ENCODE measurements around the gene MIPEP.

The MIPEP gene

GRCh38 chr13:23699271-23699670 lies 189.9 kb downstream of the MIPEP start:
- Histone ChIP-seq H3K4me1 (ENCODE audit: control insufficient read depth, low read depth, low read length) (no peaks in the 10 kb centered on the region), H2BK120ac (ENCODE audit: low read depth, low read length) (no peak overlapping the region), H3K4me2 (ENCODE audit: low read length) (no peak overlapping the region), H3K4me3 (ENCODE audit: low read length) (no peak overlapping the region), H3K56ac (ENCODE audit: low read length) (no peak overlapping the region), H4K5ac (ENCODE audit: low read length) (no peak overlapping the region), H2BK15ac (replicated peaks; ENCODE audit: low read depth) (no peak overlapping the region), H4K8ac (ENCODE audit: low read depth, low read length) (no peak overlapping the region), H2AK5ac (ENCODE audit: low read length) (no peak overlapping the region), H3K23ac (ENCODE audit: low read length) (no peak overlapping the region), H3K27ac (ENCODE audit: low read depth, low read length) (no peak overlapping the region), H3K79me1 (ENCODE audit: low read length) (no peaks in the 10 kb centered on the region), H3K4ac (ENCODE audit: low read depth, low read length) (no peak overlapping the region), H3K18ac (ENCODE audit: low read length) (no peak overlapping the region), H3K79me2 (ENCODE audit: control insufficient read depth, insufficient read depth, low read length) (no peaks in the 10 kb centered on the region), H3K9ac (ENCODE audit: low read length) (no peak overlapping the region), H3K27me3 (ENCODE audit: insufficient read depth, low read length, poor library complexity) (no peaks in the 10 kb centered on the region), H2BK5ac (ENCODE audit: low read length) (no peak overlapping the region), H3K36me3 (ENCODE audit: control insufficient read depth, insufficient read depth, low read length) (no peaks in the 10 kb centered on the region)
- no peak for DNase-seq
- WGBS (ENCODE audit: extremely low coverage, insufficient coverage, low lambda C conversion rate), result no CpG with 5 or more reads among the region's 2 CpGs

DNA sequence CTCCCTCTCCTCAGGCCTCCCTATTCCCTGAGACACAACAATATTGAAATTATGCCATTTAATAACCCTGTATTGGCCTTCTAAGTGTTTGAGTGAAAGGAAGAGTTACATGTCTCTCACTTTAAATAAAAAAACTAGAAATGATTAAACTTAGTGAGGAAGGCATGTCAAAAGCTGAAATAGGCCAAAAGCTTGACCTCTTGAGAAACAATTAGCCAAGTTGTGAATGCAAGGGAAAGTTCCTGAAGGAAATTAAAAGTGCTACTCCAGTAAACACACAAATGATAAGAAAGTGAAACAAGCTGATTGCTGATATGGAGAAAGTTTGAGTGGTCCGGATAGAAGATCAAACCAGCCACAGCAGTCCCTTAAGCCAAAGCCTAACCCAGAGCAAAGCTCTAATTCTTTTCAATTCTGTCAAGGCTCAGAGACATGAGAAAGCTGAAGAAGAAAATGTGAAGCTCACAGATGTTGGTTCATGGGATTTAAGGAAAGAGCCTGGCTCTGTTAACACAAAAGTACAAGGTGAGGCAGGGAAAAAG lies 191.4 kb downstream of the MIPEP start:
- Histone ChIP-seq H3K18ac (ENCODE audit: low read length) (no peak overlapping the region), H3K36me3 (ENCODE audit: control insufficient read depth, insufficient read depth, low read length) (no peaks in the 10 kb centered on the region), H4K5ac (ENCODE audit: low read length) (no peak overlapping the region), H3K4ac (ENCODE audit: low read depth, low read length) (no peak overlapping the region), H3K4me2 (ENCODE audit: low read length) (no peak overlapping the region), H3K9ac (ENCODE audit: low read length) (no peak overlapping the region), H3K23ac (ENCODE audit: low read length) (no peak overlapping the region), H3K27me3 (ENCODE audit: insufficient read depth, low read length, poor library complexity) (no peaks in the 10 kb centered on the region), H2AK5ac (ENCODE audit: low read length) (no peak overlapping the region), H3K79me2 (ENCODE audit: control insufficient read depth, insufficient read depth, low read length) (no peaks in the 10 kb centered on the region), H2BK5ac (ENCODE audit: low read length) (no peak overlapping the region), H4K8ac (ENCODE audit: low read depth, low read length) (no peak overlapping the region), H3K4me3 (ENCODE audit: low read length) (no peak overlapping the region), H3K4me1 (ENCODE audit: control insufficient read depth, low read depth, low read length) (no peaks in the 10 kb centered on the region), H2BK15ac (replicated peaks; ENCODE audit: low read depth) (no peak overlapping the region), H3K56ac (ENCODE audit: low read length) (no peak overlapping the region), H3K79me1 (ENCODE audit: low read length) (no peaks in the 10 kb centered on the region), H2BK120ac (ENCODE audit: low read depth, low read length) (no peak overlapping the region), H3K27ac (ENCODE audit: low read depth, low read length) (no peak overlapping the region)
- WGBS (ENCODE audit: extremely low coverage, insufficient coverage, low lambda C conversion rate), result no CpG with 5 or more reads among the region's 1 CpG
- DNase-seq, result no peak

DNA sequence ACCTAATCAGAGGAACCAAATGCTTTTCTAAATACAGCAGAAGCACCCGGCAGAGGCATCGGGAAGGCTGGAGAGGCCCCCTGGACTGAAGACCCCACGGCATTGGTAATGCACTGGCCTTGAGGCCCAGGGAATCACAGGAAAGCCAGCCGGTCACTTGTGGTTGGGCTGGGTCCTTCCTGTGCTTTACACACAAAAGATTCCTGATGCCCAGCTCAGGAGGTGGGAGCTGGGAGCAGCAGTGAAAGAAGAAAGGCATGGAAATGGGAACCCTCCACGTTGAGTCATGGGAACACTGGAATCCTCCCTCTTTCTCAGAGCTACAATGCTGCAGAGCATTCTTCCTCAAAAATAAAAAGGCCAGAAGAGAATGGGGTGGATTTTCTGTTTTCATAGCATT lies 192.6 kb downstream of the MIPEP start:
- H2AK5ac ChIP-seq (ENCODE audit: low read length), result no peak overlapping the region
- no peaks in the 10 kb centered on the region for H3K79me2 ChIP-seq (ENCODE audit: control insufficient read depth, insufficient read depth, low read length)
- DNase-seq, result peak; percentile 58
- no peaks in the 10 kb centered on the region for H3K36me3 ChIP-seq (ENCODE audit: control insufficient read depth, insufficient read depth, low read length)
- no CpG with 5 or more reads among the region's 5 CpGs for WGBS (ENCODE audit: extremely low coverage, insufficient coverage, low lambda C conversion rate)
- no peak overlapping the region for H3K56ac ChIP-seq (ENCODE audit: low read length)
- H3K4ac ChIP-seq (ENCODE audit: low read depth, low read length), result no peak overlapping the region
- no peak overlapping the region for H3K18ac ChIP-seq (ENCODE audit: low read length)
- no peak overlapping the region for H4K5ac ChIP-seq (ENCODE audit: low read length)
- H3K27ac ChIP-seq (ENCODE audit: low read depth, low read length), result no peak overlapping the region
- no peak overlapping the region for H2BK15ac ChIP-seq (replicated peaks; ENCODE audit: low read depth)
- H3K4me1 ChIP-seq (ENCODE audit: control insufficient read depth, low read depth, low read length), result no peaks in the 10 kb centered on the region
- no peaks in the 10 kb centered on the region for H3K27me3 ChIP-seq (ENCODE audit: insufficient read depth, low read length, poor library complexity)
- no peak overlapping the region for H2BK120ac ChIP-seq (ENCODE audit: low read depth, low read length)
- no peak overlapping the region for H3K4me3 ChIP-seq (ENCODE audit: low read length)
- H3K79me1 ChIP-seq (ENCODE audit: low read length), result no peaks in the 10 kb centered on the region
- H4K8ac ChIP-seq (ENCODE audit: low read depth, low read length), result no peak overlapping the region
- no peak overlapping the region for H3K4me2 ChIP-seq (ENCODE audit: low read length)
- H2BK5ac ChIP-seq (ENCODE audit: low read length), result no peak overlapping the region
- H3K9ac ChIP-seq (ENCODE audit: low read length), result no peak overlapping the region
- no peak overlapping the region for H3K23ac ChIP-seq (ENCODE audit: low read length)

DNA sequence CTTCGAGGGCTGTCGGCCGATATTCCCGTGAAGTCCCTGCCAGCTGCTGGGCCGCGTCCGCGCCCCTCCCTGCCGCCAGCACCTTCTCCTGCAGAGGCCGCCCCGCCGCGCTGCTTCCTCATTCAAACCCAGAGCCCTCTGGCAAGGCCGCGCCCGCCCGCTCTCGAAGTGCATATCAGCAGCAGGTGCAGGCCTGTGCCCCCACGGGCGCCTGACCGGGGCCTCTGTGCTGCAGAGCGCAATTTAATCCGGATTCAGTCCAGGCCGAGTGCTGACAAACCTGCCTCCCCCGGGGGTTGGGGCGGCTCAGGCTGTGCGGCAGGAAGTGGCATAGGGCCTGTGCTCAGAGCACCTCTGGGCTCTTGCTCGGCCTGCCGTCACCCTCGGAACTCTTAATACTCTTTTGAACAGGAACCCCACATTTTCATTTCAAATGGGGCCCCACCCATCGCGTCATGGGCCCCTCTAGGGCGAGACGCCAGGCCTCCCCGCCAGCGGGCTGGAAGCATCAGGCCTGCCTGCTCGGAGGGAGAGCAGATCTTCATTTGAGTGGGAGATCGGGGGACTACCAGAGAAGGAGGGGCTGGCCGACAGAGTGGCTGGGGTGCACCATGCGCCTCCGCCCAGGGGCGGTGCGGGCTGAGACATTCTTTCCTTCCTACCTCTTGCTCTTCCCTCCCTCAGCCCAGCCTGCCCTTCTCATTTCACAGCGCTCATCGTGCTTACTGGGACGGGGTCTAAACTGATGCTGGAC lies 193.3 kb downstream of the MIPEP start:
- H3K79me1 ChIP-seq (ENCODE audit: low read length), result no peaks in the 10 kb centered on the region
- H3K27ac ChIP-seq (ENCODE audit: low read depth, low read length), result no peak overlapping the region
- DNase-seq, result no peak
- H4K8ac ChIP-seq (ENCODE audit: low read depth, low read length), result no peak overlapping the region
- H2BK5ac ChIP-seq (ENCODE audit: low read length), result no peak overlapping the region
- no peaks in the 10 kb centered on the region for H3K79me2 ChIP-seq (ENCODE audit: control insufficient read depth, insufficient read depth, low read length)
- H2AK5ac ChIP-seq (ENCODE audit: low read length), result no peak overlapping the region
- no peak overlapping the region for H3K23ac ChIP-seq (ENCODE audit: low read length)
- no peak overlapping the region for H3K56ac ChIP-seq (ENCODE audit: low read length)
- H3K4ac ChIP-seq (ENCODE audit: low read depth, low read length), result no peak overlapping the region
- no peak overlapping the region for H3K18ac ChIP-seq (ENCODE audit: low read length)
- H4K5ac ChIP-seq (ENCODE audit: low read length), result no peak overlapping the region
- H3K4me2 ChIP-seq (ENCODE audit: low read length), result no peak overlapping the region
- no peaks in the 10 kb centered on the region for H3K27me3 ChIP-seq (ENCODE audit: insufficient read depth, low read length, poor library complexity)
- no peaks in the 10 kb centered on the region for H3K4me1 ChIP-seq (ENCODE audit: control insufficient read depth, low read depth, low read length)
- WGBS (ENCODE audit: extremely low coverage, insufficient coverage, low lambda C conversion rate), result no CpG with 5 or more reads among the region's 46 CpGs
- H3K4me3 ChIP-seq (ENCODE audit: low read length), result no peak overlapping the region
- no peak overlapping the region for H3K9ac ChIP-seq (ENCODE audit: low read length)
- no peak overlapping the region for H2BK15ac ChIP-seq (replicated peaks; ENCODE audit: low read depth)
- H3K36me3 ChIP-seq (ENCODE audit: control insufficient read depth, insufficient read depth, low read length), result no peaks in the 10 kb centered on the region
- no peak overlapping the region for H2BK120ac ChIP-seq (ENCODE audit: low read depth, low read length)

- no peaks in the 10 kb centered on the region for H3K27me3 ChIP-seq (ENCODE audit: insufficient read depth, low read length, poor library complexity)
- no peaks in the 10 kb centered on the region for H3K36me3 ChIP-seq (ENCODE audit: control insufficient read depth, insufficient read depth, low read length)
- H2BK15ac ChIP-seq (replicated peaks; ENCODE audit: low read depth), result no peak overlapping the region
- no peak overlapping the region for H3K4me3 ChIP-seq (ENCODE audit: low read length)
- no peak overlapping the region for H2AK5ac ChIP-seq (ENCODE audit: low read length)
- no peak overlapping the region for H4K8ac ChIP-seq (ENCODE audit: low read depth, low read length)
- H2BK120ac ChIP-seq (ENCODE audit: low read depth, low read length), result no peak overlapping the region
- H3K4ac ChIP-seq (ENCODE audit: low read depth, low read length), result no peak overlapping the region
- H2BK5ac ChIP-seq (ENCODE audit: low read length), result no peak overlapping the region
- no peak overlapping the region for H3K56ac ChIP-seq (ENCODE audit: low read length)
- no peak overlapping the region for H3K18ac ChIP-seq (ENCODE audit: low read length)
- DNase-seq, result no peak
- no peak overlapping the region for H3K27ac ChIP-seq (ENCODE audit: low read depth, low read length)
- no CpG with 5 or more reads among the region's 28 CpGs for WGBS (ENCODE audit: extremely low coverage, insufficient coverage, low lambda C conversion rate)
- no peak overlapping the region for H4K5ac ChIP-seq (ENCODE audit: low read length)
- H3K4me1 ChIP-seq (ENCODE audit: control insufficient read depth, low read depth, low read length), result no peaks in the 10 kb centered on the region
- no peaks in the 10 kb centered on the region for H3K79me1 ChIP-seq (ENCODE audit: low read length)
- H3K23ac ChIP-seq (ENCODE audit: low read length), result no peak overlapping the region
- no peak overlapping the region for H3K4me2 ChIP-seq (ENCODE audit: low read length)
- no peak overlapping the region for H3K9ac ChIP-seq (ENCODE audit: low read length)
- no peaks in the 10 kb centered on the region for H3K79me2 ChIP-seq (ENCODE audit: control insufficient read depth, insufficient read depth, low read length)
Observed at GRCh38 chr13:23695196-23695595, 194.0 kb downstream of the MIPEP start.

GRCh38 chr13:23692816-23693215 lies 196.4 kb downstream of the MIPEP start:
- Histone ChIP-seq H3K36me3 (ENCODE audit: control insufficient read depth, insufficient read depth, low read length) (no peaks in the 10 kb centered on the region), H2BK5ac (ENCODE audit: low read length) (no peak overlapping the region), H4K5ac (ENCODE audit: low read length) (no peak overlapping the region), H3K79me2 (ENCODE audit: control insufficient read depth, insufficient read depth, low read length) (no peaks in the 10 kb centered on the region), H3K4ac (ENCODE audit: low read depth, low read length) (no peak overlapping the region), H3K4me3 (ENCODE audit: low read length) (no peak overlapping the region), H2BK15ac (replicated peaks; ENCODE audit: low read depth) (no peak overlapping the region), H3K4me2 (ENCODE audit: low read length) (no peak overlapping the region), H3K18ac (ENCODE audit: low read length) (no peak overlapping the region), H3K27ac (ENCODE audit: low read depth, low read length) (no peak overlapping the region), H3K56ac (ENCODE audit: low read length) (no peak overlapping the region), H3K23ac (ENCODE audit: low read length) (no peak overlapping the region), H4K8ac (ENCODE audit: low read depth, low read length) (no peak overlapping the region), H2AK5ac (ENCODE audit: low read length) (no peak overlapping the region), H2BK120ac (ENCODE audit: low read depth, low read length) (no peak overlapping the region), H3K4me1 (ENCODE audit: control insufficient read depth, low read depth, low read length) (no peaks in the 10 kb centered on the region), H3K27me3 (ENCODE audit: insufficient read depth, low read length, poor library complexity) (no peaks in the 10 kb centered on the region), H3K9ac (ENCODE audit: low read length) (no peak overlapping the region), H3K79me1 (ENCODE audit: low read length) (no peaks in the 10 kb centered on the region)
- WGBS (ENCODE audit: extremely low coverage, insufficient coverage, low lambda C conversion rate), result no CpG with 5 or more reads among the region's 3 CpGs
- no peak for DNase-seq
